Pancreas (tissue), 10 donors: ENCODE data around the gene LHX6. TPM values are rescaled to one million over a fixed set of nuclear protein-coding genes. Genes with fewer than 3 reads are reported as not detected.
A peak's percentile ranks its signal among the peaks of the same experiment; 100 is the strongest.

Experiments used
- ATAC-seq, 4 donors: fragments of 200-7000 bp; cut with Tn5 transposase; one replicate each; pipeline versions ENCODE4 v1.8.0 to v1.9.1; 2020; ENCODE audit warnings: mild to moderate bottlenecking in 4 of 4, moderate library complexity in 4 of 4
- DNase-seq, 6 donors: peaks; one replicate each; pipeline ENCODE4 v3.0.0-alpha.2; 2020
- FAIRE-seq: peaks from 2 replicates; lab custom pipeline; 2012; peaks lifted over from hg19 to GRCh38; lab: Jason Lieb, UNC
- H3K27ac ChIP-seq, 4 donors: fragments of 200-600 bp; sonication (generic); 1 replicate in 3 of 4; 2 replicates in 1 of 4; pipeline versions ENCODE4 v1.5.0 to v1.8.0; 2020
- H3K27me3 ChIP-seq, 4 donors: fragments of 200-600 bp; one replicate each; pipeline ENCODE4 v1.8.0; 2021
- H3K36me3 ChIP-seq, 3 donors: fragments of 200-600 bp; sonication (generic) in 1 of 3; one replicate each; pipeline versions ENCODE4 v1.5.0 to v1.8.0; 2020 to 2021
- H3K4me1 ChIP-seq, 3 donors: fragments of 200-600 bp; one replicate each; pipeline ENCODE4 v1.8.0; 2021
- H3K4me3 ChIP-seq, 4 donors: fragments of 200-600 bp; sonication (generic) in 2 of 4; one replicate each; pipeline versions ENCODE4 v1.5.0 to v1.8.0; 2020 to 2021
- H3K9me3 ChIP-seq, 4 donors: fragments of 200-600 bp; one replicate each; pipeline ENCODE4 v1.8.0; 2021
- CTCF ChIP-seq, 4 donors: fragments of 200-600 bp; sonication (generic) in 3 of 4; IDR thresholded peaks; one replicate each; pipeline versions ENCODE4 v1.5.0 to v1.8.0; 2021; ENCODE audit warnings: antibody characterized with exemption in 4 of 4
- WGBS, 2 donors: extraction: QIAGEN DNeasy Blood & Tissue Kit; methylation state at CpG; one replicate each; pipeline ENCODE4 v1.1.7; 2013; 5-methylcytosine and 5-hydroxymethylcytosine counted together
- intact Hi-C, 3 donors: fragments of 100-400 bp; cut with DNase I; formaldehyde crosslinking; loops; one replicate each; pipeline versions ENCODE4 v1.11.1 to v1.14.2; 2022
- polyA plus RNA-seq, 2 donors: library from polyadenylated mRNA; stranded (reverse); fragments of 200-250 nt; gene quantifications; one replicate each; pipeline ENCODE4 v1.2.3, GENCODE V29; 2013
- total RNA-seq, 6 donors: library from RNA; stranded (reverse); fragmentation: NEBNext Ultra II Directional in 4 of 6; extraction: Animal tissue kit (Norgen Biotek cat#: 25700) in 4 of 6; gene quantifications; one replicate each; pipeline versions ENCODE4 v1.2.1 to v1.2.4, GENCODE V29; 2021 to 2023
- donor health status: healthy with polysubstance abuse.
- donor health status: DM: no; HTN: no; CAD: no; lungs with moderate emphysema.
- donor health status: DM: no; HTN: no; CAD: no.
- donor health status: control.
- donor health status: control.
- donor health status: Bipolar disorder and iron deficiency.
- donor health status: DM: yes; HTN: yes; CAD: no.
- donor health status: DM: no; HTN: no; CAD: no.
- donor health status: DM: no; HTN: no; CAD: no.
- donor health status: DM: yes; HTN: yes; CAD: no.

Gene LHX6
- total and polyA plus RNA-seq, 8 donors, result 0.22 to 1.7 (median 1.0) TPM

DNA sequence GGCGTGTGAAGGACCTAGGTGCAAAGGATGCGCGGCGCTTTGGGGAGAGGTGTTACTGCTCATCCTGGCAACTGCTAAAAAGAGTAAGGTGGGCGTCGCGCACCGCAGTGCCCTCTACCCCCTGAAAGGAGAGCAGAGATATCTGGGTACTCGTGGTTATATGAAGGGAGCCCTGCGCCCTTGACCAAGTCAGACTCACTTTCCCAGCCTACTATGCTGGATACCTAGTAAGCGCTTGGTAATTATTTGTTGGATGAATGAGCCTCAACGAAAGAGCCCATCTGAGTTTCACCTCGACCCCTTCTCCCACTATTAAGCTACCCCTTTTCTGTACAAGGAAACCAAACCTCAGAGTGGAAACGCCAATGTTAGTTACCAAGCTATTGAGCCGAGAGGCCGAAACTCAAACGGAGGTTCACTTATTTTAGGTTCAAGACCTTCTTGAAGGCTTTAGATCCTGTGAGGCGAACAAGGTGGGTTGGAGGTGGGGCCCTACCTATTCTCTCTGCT, 8.0 kb downstream of the LHX6 start:
- Histone ChIP-seq H3K27me3 (peaks cover 0 to 70% (median 15%) of the 10 kb centered on the region in 4 donors), H3K36me3 (no peaks in the 10 kb centered on the region), H3K27ac (no peak overlapping the region), H3K9me3 (no peaks in the 10 kb centered on the region), H3K4me1 (peaks cover 0 to 10% (median 6%) of the 10 kb centered on the region in 3 donors), H3K4me3 (no peak overlapping the region)
- ATAC-seq (no peak), DNase-seq (no peak), FAIRE-seq (no peak)
- WGBS, 2 donors, result 24 to 31% methylated on average over 18 of the region's 18 CpGs
- no peak for TF ChIP-seq CTCF (IDR thresholded peaks at IDR 0.05)
- intact Hi-C loops, result no loop called here

- Histone ChIP-seq H3K4me3 (peak overlapping the region in 2 of 4 donors; percentile 2 to 26), H3K36me3 (no peaks in the 10 kb centered on the region), H3K9me3 (no peaks in the 10 kb centered on the region)
Observed at GRCh38 chr9:122219856-122220672, 8.7 kb downstream of the LHX6 start.

GRCh38 chr9:122218935-122219855, 9.6 kb downstream of the LHX6 start:
- Histone ChIP-seq H3K9me3 (no peaks in the 10 kb centered on the region), H3K36me3 (no peaks in the 10 kb centered on the region), H3K27ac (no peak overlapping the region), H3K4me3 (peak overlapping the region in 2 of 4 donors; percentile 2 to 26), H3K27me3 (peaks cover 0 to 60% (median 11%) of the 10 kb centered on the region in 4 donors), H3K4me1 (peaks cover 0 to 10% (median 8%) of the 10 kb centered on the region in 3 donors)
- 5 to 7% methylated on average over 59 of the region's 59 CpGs for WGBS, 2 donors
- intact Hi-C loops, result no loop called here
- FAIRE-seq (no peak), DNase-seq (no peak), ATAC-seq (peak; percentile 13 to 42 (median 30))
- TF ChIP-seq CTCF (IDR thresholded peaks at IDR 0.05), result no peak

More at GRCh38 chr9:122219856-122220672, 8.7 kb downstream of the LHX6 start:
- intact Hi-C loops, result no loop called here
- no peak for TF ChIP-seq CTCF (IDR thresholded peaks at IDR 0.05)
- H3K27ac ChIP-seq, result no peak overlapping the region
- no peak for FAIRE-seq
- 7 to 9% methylated on average over 55 to 57 of the region's 57 CpGs for WGBS, 2 donors
- DNase-seq, result peak in 2 of 6 donors; percentile 65 to 74
- peaks cover 0 to 10% (median 6%) of the 10 kb centered on the region in 3 donors for H3K4me1 ChIP-seq
- peak; percentile 37 to 64 (median 40) for ATAC-seq
- H3K27me3 ChIP-seq, result peaks cover 0 to 63% (median 13%) of the 10 kb centered on the region in 4 donors

- peaks cover 0 to 60% (median 11%) of the 10 kb centered on the region in 4 donors for H3K27me3 ChIP-seq
- no peaks in the 10 kb centered on the region for H3K9me3 ChIP-seq
- no peak overlapping the region for H3K27ac ChIP-seq
- 52 to 55% methylated on average over 11 of the region's 11 CpGs for WGBS, 2 donors
- no peak for FAIRE-seq
- no peak for ATAC-seq
- H3K4me1 ChIP-seq, result peaks cover 0 to 12% (median 11%) of the 10 kb centered on the region in 3 donors
- H3K4me3 ChIP-seq, result no peak overlapping the region
- DNase-seq, result no peak
- intact Hi-C loops, result no loop called here
- no peaks in the 10 kb centered on the region for H3K36me3 ChIP-seq
- no peak for TF ChIP-seq CTCF (IDR thresholded peaks at IDR 0.05)
Observed at GRCh38 chr9:122218071-122218934, 10.5 kb downstream of the LHX6 start.
